H1 (cell line): ENCODE measurements around the gene SF3A2. TPM values are rescaled to one million over a fixed set of nuclear protein-coding genes. Genes with fewer than 3 reads are reported as not detected.

Source experiments
- CTCF ChIA-PET: fragments of 300-600 bp; sonication (Branson Sonifier 250); formaldehyde crosslinking; loops from one replicate; lab custom pipeline; 2021; ENCODE audit not compliant: partially characterized antibody; lab: Charles Lee
- POLR2A ChIA-PET: fragments of 300-600 bp; sonication (Branson Sonifier 250); formaldehyde crosslinking; loops from one replicate; lab custom pipeline; 2021; ENCODE audit warnings: inconsistent platforms; ENCODE audit not compliant: partially characterized antibody; lab: Charles Lee
- DNase-seq, 2 experiments: peaks; one replicate each; pipeline versions ENCODE4 v3.0.0 to v3.0.0-alpha.2; 2010 to 2022; ENCODE audit warnings: low spot score in 2 of 2, low read depth in 1 of 2, mixed read lengths in 1 of 2
- FAIRE-seq: peaks from 2 replicates; lab custom pipeline; 2011; peaks lifted over from hg19 to GRCh38; lab: Jason Lieb, UNC
- H2AFZ ChIP-seq: 2 replicates; pipeline ENCODE4 v1.8.1; 2012; ENCODE audit warnings: low read length, inconsistent platforms
- H2AK5ac ChIP-seq: 2 replicates; pipeline ENCODE4 v1.6.1; 2013; ENCODE audit warnings: low read depth, low read length
- H2BK120ac ChIP-seq: replicated peaks from 2 replicates; pipeline ENCODE3; 2013; ENCODE audit warnings: low read depth, low read length, inconsistent platforms
- H2BK12ac ChIP-seq: 2 replicates; pipeline ENCODE4 v1.6.1; 2013; ENCODE audit warnings: low read depth, low read length
- H2BK15ac ChIP-seq: 2 replicates; pipeline ENCODE4 v1.6.1; 2013; ENCODE audit warnings: low read length
- H2BK20ac ChIP-seq: 2 replicates; pipeline ENCODE4 v1.6.1; 2013; ENCODE audit warnings: low read length
- H2BK5ac ChIP-seq: 2 replicates; pipeline ENCODE4 v1.6.1; 2013; ENCODE audit warnings: low read depth, low read length
- H3K14ac ChIP-seq: 2 replicates; pipeline ENCODE4 v1.6.1; 2013; ENCODE audit warnings: inconsistent platforms; ENCODE audit not compliant: insufficient read length
- H3K18ac ChIP-seq: 2 replicates; pipeline ENCODE4 v1.6.1; 2013; ENCODE audit warnings: low read length; ENCODE audit errors: extremely low read depth
- H3K23ac ChIP-seq: 2 replicates; pipeline ENCODE4 v1.6.1; 2013; ENCODE audit warnings: inconsistent platforms; ENCODE audit not compliant: insufficient read length
- H3K23me2 ChIP-seq: 2 replicates; pipeline ENCODE4 v1.6.1; 2013; ENCODE audit warnings: low read depth, low read length
- H3K27ac ChIP-seq: 2 replicates; pipeline ENCODE4 v1.6.1; 2011; ENCODE audit warnings: low read depth, low read length, inconsistent platforms
- H3K27me3 ChIP-seq, 4 experiments: replicated peaks in 1 of 4; 1 replicate in 1 of 4; 2 replicates in 3 of 4; pipeline versions ENCODE4 v1.6.1 to v1.8.1; 2011 to 2013; ENCODE audit warnings: low read length in 3 of 4, mild to moderate bottlenecking in 3 of 4, inconsistent platforms in 2 of 4, mixed read lengths in 2 of 4, moderate library complexity in 1 of 4; ENCODE audit not compliant: control insufficient read depth in 3 of 4, insufficient read depth in 3 of 4; ENCODE audit errors: extremely low read depth in 1 of 4
- H3K36me3 ChIP-seq, 4 experiments: 2 replicates each; pipeline versions ENCODE4 v1.6.1 to v1.8.1; 2011 to 2013; ENCODE audit warnings: mild to moderate bottlenecking in 4 of 4, low read length in 3 of 4, moderate library complexity in 2 of 4, control low read depth in 1 of 4, inconsistent platforms in 1 of 4; ENCODE audit not compliant: insufficient read depth in 4 of 4, control insufficient read depth in 2 of 4
- H3K4ac ChIP-seq: replicated peaks from 2 replicates; pipeline ENCODE3; 2013; ENCODE audit warnings: low read length, low read depth, mixed read lengths, inconsistent platforms; ENCODE audit not compliant: insufficient read length
- H3K4me1 ChIP-seq, 4 experiments: replicated peaks in 1 of 4; 1 replicate in 1 of 4; 2 replicates in 3 of 4; pipeline versions ENCODE4 v1.6.1 to v1.8.1; 2011 to 2013; ENCODE audit warnings: low read length in 3 of 4, inconsistent platforms in 2 of 4, mixed read lengths in 1 of 4; ENCODE audit not compliant: insufficient read depth in 4 of 4, control insufficient read depth in 3 of 4
- H3K4me2 ChIP-seq, 2 experiments: 2 replicates each; pipeline versions ENCODE4 v1.6.1 to v1.8.1; 2011 to 2013; ENCODE audit warnings: low read depth in 2 of 2, low read length in 2 of 2, control low read depth in 1 of 2, inconsistent platforms in 1 of 2, mild to moderate bottlenecking in 1 of 2; ENCODE audit not compliant: insufficient read depth in 1 of 2
- H3K4me3 ChIP-seq, 4 experiments: fragments of 200-600, 300-600 bp in 1 of 4; sonication (generic), shearing (Covaris generic), sonication (Bioruptor Twin) in 1 of 4; 2 replicates each; pipeline versions ENCODE4 v1.5.1 to v1.8.1; 2011 to 2016; ENCODE audit warnings: low read length in 4 of 4, low read depth in 3 of 4, control low read depth in 2 of 4, inconsistent platforms in 2 of 4, mild to moderate bottlenecking in 2 of 4, mixed read lengths in 1 of 4, moderate library complexity in 1 of 4; ENCODE audit not compliant: insufficient read depth in 2 of 4; ENCODE audit errors: extremely low read depth in 1 of 4
- H3K56ac ChIP-seq: replicated peaks from 2 replicates; pipeline ENCODE3; 2013; ENCODE audit warnings: low read depth, mild to moderate bottlenecking, mixed read lengths, low read length, inconsistent platforms; ENCODE audit not compliant: insufficient read length
- H3K79me1 ChIP-seq: 2 replicates; pipeline ENCODE4 v1.6.1; 2013; ENCODE audit warnings: low read depth, low read length, control low read depth
- H3K79me2 ChIP-seq, 2 experiments: 2 replicates each; pipeline versions ENCODE4 v1.6.1 to v1.8.1; 2012 to 2013; ENCODE audit warnings: low read length in 2 of 2, mild to moderate bottlenecking in 2 of 2, inconsistent platforms in 1 of 2; ENCODE audit not compliant: insufficient read depth in 2 of 2, control insufficient read depth in 1 of 2
- H3K9ac ChIP-seq, 4 experiments: replicated peaks in 1 of 4; 1 replicate in 1 of 4; 2 replicates in 3 of 4; pipeline versions ENCODE4 v1.6.1 to v1.8.1; 2011 to 2013; ENCODE audit warnings: low read depth in 3 of 4, low read length in 3 of 4, control low read depth in 2 of 4, mild to moderate bottlenecking in 2 of 4, moderate library complexity in 2 of 4, inconsistent platforms in 1 of 4; ENCODE audit errors: extremely low read depth in 1 of 4
- H3K9me3 ChIP-seq, 2 experiments: 2 replicates each; pipeline versions ENCODE4 v1.6.1 to v1.8.1; 2012 to 2013; ENCODE audit warnings: mild to moderate bottlenecking in 2 of 2, moderate library complexity in 2 of 2, control low read depth in 1 of 2, inconsistent platforms in 1 of 2, low read depth in 1 of 2, low read length in 1 of 2, mixed read lengths in 1 of 2; ENCODE audit not compliant: insufficient read depth in 2 of 2
- H4K20me1 ChIP-seq, 2 experiments: replicated peaks in 1 of 2; 2 replicates each; pipeline versions ENCODE3 to v1.8.1; 2011 to 2013; ENCODE audit warnings: inconsistent platforms in 2 of 2, low read length in 2 of 2, mild to moderate bottlenecking in 1 of 2; ENCODE audit not compliant: insufficient read depth in 2 of 2, control insufficient read depth in 1 of 2
- H4K5ac ChIP-seq: 2 replicates; pipeline ENCODE4 v1.6.1; 2013; ENCODE audit warnings: low read length, low read depth, mixed read lengths, inconsistent platforms; ENCODE audit not compliant: insufficient read length
- H4K8ac ChIP-seq: 2 replicates; pipeline ENCODE4 v1.8.0; 2013; ENCODE audit warnings: mild to moderate bottlenecking, moderate library complexity, low read length, inconsistent platforms; ENCODE audit not compliant: insufficient read depth; ENCODE audit errors: extremely low read depth
- H4K91ac ChIP-seq: replicated peaks from 2 replicates; pipeline ENCODE3; 2013; ENCODE audit warnings: low read length, mixed read lengths, inconsistent platforms; ENCODE audit not compliant: insufficient read length
- HDAC2 ChIP-seq, 2 experiments: fragments of 300-600 bp in 1 of 2; sonication (generic) in 1 of 2; IDR thresholded peaks; 2 replicates each; pipeline ENCODE4 v1.6.1; 2011 to 2012; ENCODE audit warnings: low read depth in 2 of 2, low read length in 2 of 2, mild to moderate bottlenecking in 2 of 2, moderate library complexity in 2 of 2, borderline replicate concordance in 1 of 2, inconsistent platforms in 1 of 2
- WGBS, 2 experiments: shearing (Covaris generic) in 1 of 2; methylation state at CpG; one replicate each; pipeline versions ENCODE4 v1.1.6 to v1.1.7; 2013 to 2015; ENCODE audit warnings: low lambda C conversion rate in 2 of 2, mixed read lengths in 2 of 2, inconsistent platforms in 1 of 2, low coverage in 1 of 2, missing lambda C conversion rate in 1 of 2; ENCODE audit not compliant: insufficient replicate concordance in 2 of 2, insufficient coverage in 1 of 2, insufficient read length in 1 of 2; ENCODE audit errors: extremely low coverage in 1 of 2, missing lambda C conversion rate in 1 of 2; 5-methylcytosine and 5-hydroxymethylcytosine counted together
- polyA plus RNA-seq, 7 experiments: library from polyadenylated mRNA; depleted of rRNA in 3 of 7; stranded (reverse) in 5 of 7; unstranded in 2 of 7; fragments of >200 nt in 5 of 7; fragments of 200-250 nt in 2 of 7; gene quantifications; 1 replicate in 5 of 7; 2 replicates in 1 of 7; 4 replicates in 1 of 7; pipeline versions ENCODE4 v1.2.1 to v1.2.3, GENCODE V29; 2011 to 2013; ENCODE audit warnings: missing spikeins in 2 of 7, mixed read lengths in 2 of 7
- total RNA-seq: library from RNA; stranded (reverse); fragmentation: NEBNext Ultra II Directional; extraction: Animal tissue kit (Norgen Biotek cat#: 25700); gene quantifications from 2 replicates; pipeline ENCODE4 v1.2.1, GENCODE V29; 2021

Gene SF3A2
- total and polyA plus RNA-seq, 2 of the 8 experiments (the other 6 are each of a cell fraction or from before 2014, with no cell fraction given): 15.3 to 146 TPM

DNA sequence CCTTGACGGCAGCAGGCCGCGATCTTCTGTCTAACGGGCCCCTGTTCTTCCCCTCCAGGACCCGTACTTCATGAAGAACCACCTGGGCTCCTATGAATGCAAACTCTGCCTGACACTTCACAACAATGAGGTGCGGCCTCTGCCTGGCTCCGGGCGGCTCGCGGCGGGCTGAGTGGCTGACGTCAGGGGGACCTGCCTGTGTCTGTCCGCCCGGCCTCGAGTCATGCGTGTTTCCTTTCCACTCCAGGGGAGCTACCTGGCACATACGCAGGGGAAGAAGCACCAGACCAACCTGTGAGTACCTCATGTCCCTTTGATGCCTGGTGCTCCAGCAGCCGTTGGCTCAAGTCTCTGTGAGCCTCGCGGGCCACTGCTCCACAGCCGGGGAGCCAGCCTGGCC is 7.9 kb downstream of the SF3A2 start:
- Histone ChIP-seq H2BK5ac (no peak overlapping the region), H3K4ac (no peak overlapping the region), H3K23ac (no peak overlapping the region), H3K27ac (no peak overlapping the region; the same call in 1 of the 2 replicates), H2BK120ac (no peak overlapping the region), H2BK20ac (no peak overlapping the region), H3K9ac (no peak overlapping the region), H3K18ac (no peak overlapping the region), H3K27me3 (no peaks in the 10 kb centered on the region), H2AFZ (no peak overlapping the region), H4K20me1 (peaks cover 35 to 59% of the 10 kb centered on the region in 2 experiments), H2BK15ac (no peak overlapping the region), H3K4me1 (peaks cover 0 to 10% (median 7%) of the 10 kb centered on the region in 4 experiments; a peak in 5 of 7 replicates), H4K91ac (no peak overlapping the region), H3K4me2 (no peak overlapping the region), H3K9me3 (no peaks in the 10 kb centered on the region), H2AK5ac (no peak overlapping the region), H3K36me3 (peaks cover 28 to 49% (median 45%) of the 10 kb centered on the region in 4 experiments), H3K23me2 (no peaks in the 10 kb centered on the region; the same call in 1 of the 2 replicates), H3K79me1 (peaks cover 20% of the 10 kb centered on the region), H4K5ac (no peak overlapping the region), H3K14ac (no peak overlapping the region), H2BK12ac (no peak overlapping the region), H3K56ac (no peak overlapping the region), H3K79me2 (peaks cover 26 to 46% of the 10 kb centered on the region in 2 experiments), H3K4me3 (no peak overlapping the region), H4K8ac (no peak overlapping the region)
- 94% methylated on average over 20 of the region's 21 CpGs; no CpG with 5 or more reads in 1 of the 2 experiments for WGBS, 2 experiments
- DNase-seq (no peak), FAIRE-seq (no peak)
- ChIA-PET CTCF (interaction anchor here (0.9 to 2.6 kb wide), 5 partner anchors 9 to 71 kb away, joined by 3 to 11 read pairs (median 4); partner anchors contain the start of gene JSRP1), POLR2A (interaction anchor here (1.1 to 10.3 kb wide), 4 partner anchors 10 to 25 kb away, joined by 3 to 206 read pairs (median 5); partner anchors contain the start of genes AMH and JSRP1)
- no peak for TF ChIP-seq HDAC2 (IDR thresholded peaks at IDR 0.05; ENCODE audit: borderline replicate concordance in 1 of 2, low read depth in 2 of 2, low read length in 2 of 2)
